Heart left ventricle (tissue), 16 donors: ENCODE data around the gene KHDC3L. TPM values are rescaled to one million over a fixed set of nuclear protein-coding genes. Genes with fewer than 3 reads are reported as not detected.

Experiments
- ATAC-seq, 4 donors: fragments of 200-7000 bp; cut with Tn5 transposase; one replicate each; pipeline ENCODE4 v1.9.1; 2020 to 2022; ENCODE audit warnings: moderate library complexity in 4 of 4, mild to moderate bottlenecking in 3 of 4, moderate number of reproducible peaks in 1 of 4
- DNase-seq, 5 donors: peaks; one replicate each; pipeline ENCODE4 v3.0.0-alpha.2; 2020
- H3K27ac ChIP-seq, 12 donors: fragments of 200-600 bp; sonication (generic) in 4 of 12; one replicate each; pipeline versions ENCODE4 v1.5.0 to v1.8.0; 2016 to 2022; ENCODE audit warnings: mild to moderate bottlenecking in 2 of 12
- H3K27me3 ChIP-seq, 9 donors: fragments of 200-600 bp; sonication (generic) in 2 of 9; one replicate each; pipeline versions ENCODE4 v1.5.1 to v1.8.0; 2016 to 2022; ENCODE audit warnings: mild to moderate bottlenecking in 3 of 9
- H3K36me3 ChIP-seq, 9 donors: fragments of 200-600 bp; sonication (generic) in 2 of 9; one replicate each; pipeline versions ENCODE4 v1.5.0 to v1.8.0; 2018 to 2022; ENCODE audit warnings: mild to moderate bottlenecking in 2 of 9
- H3K4me1 ChIP-seq, 12 donors: fragments of 200-600 bp; sonication (generic) in 4 of 12; one replicate each; pipeline versions ENCODE4 v1.5.0 to v1.8.0; 2016 to 2022; ENCODE audit warnings: mild to moderate bottlenecking in 3 of 12
- H3K4me3 ChIP-seq, 12 donors: fragments of 200-600 bp; sonication (generic) in 4 of 12; one replicate each; pipeline versions ENCODE4 v1.5.0 to v1.8.0; 2017 to 2022; ENCODE audit warnings: mild to moderate bottlenecking in 9 of 12, moderate library complexity in 4 of 12
- H3K9me3 ChIP-seq, 12 donors: fragments of 200-600 bp; sonication (generic) in 4 of 12; one replicate each; pipeline versions ENCODE4 v1.5.0 to v1.8.0; 2016 to 2022; ENCODE audit warnings: mild to moderate bottlenecking in 1 of 12
- CTCF ChIP-seq, 12 donors: fragments of 200-600 bp; sonication (generic) in 4 of 12; IDR thresholded peaks; one replicate each; pipeline versions ENCODE4 v1.5.0 to v1.8.0; 2018 to 2022; ENCODE audit warnings: antibody characterized with exemption in 12 of 12, mild to moderate bottlenecking in 5 of 12
- POLR2A ChIP-seq, 2 donors: fragments of 450-650 bp; IDR thresholded peaks; one replicate each; pipeline ENCODE4 v1.6.1; 2017; ENCODE audit warnings: antibody characterized with exemption in 2 of 2, mild to moderate bottlenecking in 2 of 2, moderate library complexity in 2 of 2
- WGBS, 4 donors: extraction: QIAGEN DNeasy Blood & Tissue Kit in 2 of 4; methylation state at CpG; one replicate each; pipeline versions ENCODE4 v1.1.5 to v1.1.7; 2013 to 2018; 5-methylcytosine and 5-hydroxymethylcytosine counted together
- intact Hi-C, 10 donors: fragments of 100-400 bp; cut with DNase I; formaldehyde crosslinking; loops; one replicate each; pipeline versions ENCODE4 v1.11.1 to v1.14.2; 2022
- long read RNA-seq, 3 donors: library from polyadenylated mRNA; unstranded; transcript quantifications; one replicate each; pipeline ENCODE4 v2.0.0, GENCODE V29; 2020 to 2021
- polyA plus RNA-seq, 2 donors: library from polyadenylated mRNA; stranded (reverse); fragments of 200-250 nt; gene quantifications; one replicate each; pipeline ENCODE4 v1.2.3, GENCODE V29; 2013
- total RNA-seq, 9 donors: library from RNA; depleted of rRNA in 2 of 9; stranded (reverse); fragments of >200 nt in 2 of 9; fragmentation: NEBNext Ultra II Directional in 3 of 9; extraction: Animal tissue kit (Norgen Biotek cat#: 25700) in 3 of 9; gene quantifications; one replicate each; pipeline versions ENCODE4 v1.1.0 to v1.2.4, GENCODE V29; 2016 to 2023
- donor health status: ischemic (EF 13 %, LVEDD 7.1; RV severe dilation, severe dysfunction).
- donor health status: healthy with polysubstance abuse.
- donor health status: DM: no; HTN: yes; CAD: no.
- donor health status: DM: no; HTN: no; CAD: no.
- donor health status: ischemic (EF 25% LVEDD 6.9; RV normal size, moderate dysfunction).
- donor health status: ischemic (EF 25% LVEDD 5.7; RV mildly dilated, moderate dysfunction).
- donor health status: healthy.
- donor health status: DM: yes; HTN: yes; CAD: no.
- donor health status: ischemic (EF 35%, LVEDD 5.7; RV mildly dilated, moderate dysfunction).
- donor health status: nonischemic (EF 11% LVEDD 7.7; RV severe dilation, severe dysfunction).
- donor health status: DM: yes; HTN: yes; CAD: no.
- donor health status: PGD.
- donor health status: ischemic (EF 29% LVEDD 5.4; RV normal size, mild dysfunction).
- donor health status: nonischemic (EF 23%, LVEDD 6.1; RV moderate dilation, normal function).

KHDC3L gene, protein sequence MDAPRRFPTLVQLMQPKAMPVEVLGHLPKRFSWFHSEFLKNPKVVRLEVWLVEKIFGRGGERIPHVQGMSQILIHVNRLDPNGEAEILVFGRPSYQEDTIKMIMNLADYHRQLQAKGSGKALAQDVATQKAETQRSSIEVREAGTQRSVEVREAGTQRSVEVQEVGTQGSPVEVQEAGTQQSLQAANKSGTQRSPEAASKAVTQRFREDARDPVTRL
- not detected for total RNA-seq
- not detected for polyA plus RNA-seq
- long read RNA-seq, donor 1 = 0 reads
- long read RNA-seq, donor 2 = 0 reads
- long read RNA-seq, donor 3 = 0 reads

DNA sequence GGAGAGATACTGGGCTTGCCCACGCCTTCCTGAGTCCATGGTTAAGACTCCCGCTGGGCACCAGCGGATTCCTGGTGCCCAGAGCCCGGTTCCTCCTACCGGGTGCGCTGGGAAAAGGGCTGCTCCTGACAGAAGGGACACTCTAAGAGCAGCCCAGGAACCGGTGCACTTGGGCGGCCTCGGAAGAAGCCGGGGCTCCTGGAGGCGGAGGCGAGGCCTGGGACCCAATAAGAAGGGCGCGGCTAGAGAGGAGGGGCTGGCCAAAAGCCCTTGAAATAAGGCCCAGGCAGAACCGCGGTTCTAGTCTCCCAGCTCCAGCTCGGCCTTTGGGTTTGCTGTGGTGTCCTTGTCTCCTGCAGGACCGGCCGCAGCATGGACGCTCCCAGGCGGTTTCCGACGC lies at the start of gene KHDC3L:
Gene KHDC3L (plus strand): TSS at position 301 of the 400 bp plus-strand sequence. CDS start 72 bp downstream, at position 373.
- Histone ChIP-seq H3K27me3 (peaks cover 0 to 6% (median 0%) of the 10 kb centered on the region in 9 donors), H3K36me3 (no peaks in the 10 kb centered on the region), H3K27ac (no peak within 1 kb of the TSS), H3K9me3 (no peaks in the 10 kb centered on the region), H3K4me1 (no peaks in the 10 kb centered on the region), H3K4me3 (no peak within 1 kb of the TSS)
- DNase-seq (no peak), ATAC-seq (no peak)
- no peak for TF ChIP-seq CTCF (IDR thresholded peaks at IDR 0.05)
- no peak for TF ChIP-seq POLR2A (IDR thresholded peaks at IDR 0.05)
- intact Hi-C loops = no loop called here
- WGBS, 4 donors = 89 to 95% (median 90%) methylated on average over 8 to 23 of the region's 23 CpGs

- Histone ChIP-seq H3K4me3 (peak overlapping the region in 3 of 12 donors; percentile 13 to 25 (median 16)), H3K27ac (no peak overlapping the region), H3K4me1 (peaks cover 0 to 15% (median 1%) of the 10 kb centered on the region in 12 donors), H3K9me3 (peaks cover 0 to 31% (median 6%) of the 10 kb centered on the region in 12 donors), H3K27me3 (peaks cover 8 to 46% (median 31%) of the 10 kb centered on the region in 9 donors), H3K36me3 (no peaks in the 10 kb centered on the region)
- intact Hi-C loops = no loop called here
- WGBS, 4 donors = 11 to 19% (median 13%) methylated on average over 46 to 61 of the region's 61 CpGs
- no peak for DNase-seq
- TF ChIP-seq POLR2A (IDR thresholded peaks at IDR 0.05) = no peak
- no peak for TF ChIP-seq CTCF (IDR thresholded peaks at IDR 0.05)
- ATAC-seq = no peak
Measured at GRCh38 chr6:73314577-73315492, 47.6 kb upstream of the KHDC3L start.

GRCh38 chr6:73323323-73323722 lies 39.1 kb upstream of the KHDC3L start:
- no peaks in the 10 kb centered on the region for H3K4me1 ChIP-seq
- no peaks in the 10 kb centered on the region for H3K36me3 ChIP-seq
- H3K9me3 ChIP-seq = peaks cover 0 to 17% (median 3%) of the 10 kb centered on the region in 12 donors
- WGBS, 4 donors = 79 to 96% (median 87%) methylated on average over 2 of the region's 2 CpGs
- H3K27ac ChIP-seq = no peak overlapping the region
- H3K4me3 ChIP-seq = no peak overlapping the region
- ATAC-seq = peak in 1 of 4 donors; percentile 15
- H3K27me3 ChIP-seq = peaks cover 0 to 12% (median 0%) of the 10 kb centered on the region in 9 donors
- no peak for TF ChIP-seq POLR2A (IDR thresholded peaks at IDR 0.05)
- no peak for TF ChIP-seq CTCF (IDR thresholded peaks at IDR 0.05)
- DNase-seq = no peak
- intact Hi-C loops = loop anchor here in 4 of 10 donors (5.0 to 10.0 kb wide), 2 partner anchors 36 to 909 kb away; no protein-coding TSS in a partner anchor

- Histone ChIP-seq H3K36me3 (no peaks in the 10 kb centered on the region), H3K9me3 (no peaks in the 10 kb centered on the region), H3K27me3 (peaks cover 0 to 23% (median 0%) of the 10 kb centered on the region in 9 donors), H3K4me1 (no peaks in the 10 kb centered on the region), H3K27ac (no peak overlapping the region), H3K4me3 (no peak overlapping the region)
- DNase-seq = no peak
- ATAC-seq = no peak
- WGBS, 4 donors = 88 to 91% (median 91%) methylated on average over 3 of the region's 3 CpGs
- intact Hi-C loops = loop anchor here in 6 of 10 donors (2.0 to 10.0 kb wide), 5 partner anchors 38 to 913 kb away; no protein-coding TSS in a partner anchor
- TF ChIP-seq CTCF (IDR thresholded peaks at IDR 0.05) (no peak), POLR2A (IDR thresholded peaks at IDR 0.05) (no peak)
Measured at GRCh38 chr6:73325656-73326055, 36.8 kb upstream of the KHDC3L start.
